K562 (cell line): ENCODE results near the gene MRTFB. TPM values are rescaled to one million over a fixed set of nuclear protein-coding genes. Genes with fewer than 3 reads are reported as not detected.

Experiments
- ATAC-seq: fragments of 200-7000 bp; cut with Tn5 transposase; 3 replicates; pipeline ENCODE4 v1.9.1; 2020; ENCODE audit warnings: moderate library complexity
- BruUV-seq: library from RNA; stranded (reverse); fragments of 400-500 nt; replicated peaks from 2 replicates; lab custom pipeline; 2021; lab: Mats Ljungman, UMichigan
- CTCF ChIA-PET: fragments of 300-600 bp; formaldehyde crosslinking; extraction: SDS; loops from one replicate; lab custom pipeline; 2021; ENCODE audit warnings: low intra/inter-chr PET ratio; lab: Yijun Ruan, JAX
- POLR2A ChIA-PET: fragments of 300-600, 350-650 bp; sonication (Branson Sonifier 250); formaldehyde crosslinking; extraction: SDS; loops from one replicate; lab custom pipeline; 2021; ENCODE audit warnings: antibody characterized with exemption, inconsistent platforms; lab: Yijun Ruan, JAX
- DNase-seq, 4 experiments: peaks; one replicate each; pipeline versions ENCODE4 v3.0.0 to v3.0.0-alpha.2; 2011 to 2018; ENCODE audit warnings: low spot score in 3 of 4, mixed read lengths in 3 of 4; ENCODE audit errors: extremely low read depth in 1 of 4
- FAIRE-seq: peaks from 2 replicates; lab custom pipeline; 2011; peaks lifted over from hg19 to GRCh38; lab: Jason Lieb, UNC
- H2AFZ ChIP-seq: 2 replicates; pipeline ENCODE4 v1.6.0; 2011; ENCODE audit warnings: low read depth, low read length, control low read depth, inconsistent platforms
- H3K27ac ChIP-seq: fragments of 200-600 bp; 3 replicates; pipeline ENCODE4 v1.8.0; 2011; ENCODE audit warnings: low read depth, mild to moderate bottlenecking, control low read depth, inconsistent platforms, low read length, moderate library complexity, mixed read lengths; ENCODE audit errors: extremely low read depth
- H3K27me3 ChIP-seq, 2 experiments: fragments of 300-600 bp in 1 of 2; 2 replicates in 1 of 2; 3 replicates in 1 of 2; pipeline versions ENCODE4 v1.6.0 to v1.8.0; 2011; ENCODE audit warnings: inconsistent platforms in 2 of 2, low read length in 2 of 2, mild to moderate bottlenecking in 1 of 2, mixed read lengths in 1 of 2, moderate library complexity in 1 of 2; ENCODE audit not compliant: control insufficient read depth in 2 of 2, insufficient read depth in 2 of 2
- H3K36me3 ChIP-seq: fragments of 300-600 bp; 3 replicates; pipeline ENCODE4 v1.8.0; 2011; ENCODE audit warnings: mild to moderate bottlenecking, low read length, inconsistent platforms; ENCODE audit not compliant: control insufficient read depth, insufficient read depth
- H3K4me1 ChIP-seq, 2 experiments: fragments of 200-600 bp in 1 of 2; replicated peaks in 1 of 2; 2 replicates in 1 of 2; 3 replicates in 1 of 2; pipeline versions ENCODE4 v1.5.1 to v1.8.0; 2011; ENCODE audit warnings: inconsistent platforms in 2 of 2, low read length in 2 of 2, mild to moderate bottlenecking in 1 of 2, mixed read lengths in 1 of 2, moderate library complexity in 1 of 2; ENCODE audit not compliant: control insufficient read depth in 2 of 2, insufficient read depth in 2 of 2
- H3K4me2 ChIP-seq: 2 replicates; pipeline ENCODE4 v1.6.1; 2011; ENCODE audit warnings: low read length, control low read depth, inconsistent platforms, mixed read lengths; ENCODE audit not compliant: insufficient read depth
- H3K4me3 ChIP-seq: fragments of 200-600 bp; sonication (generic), shearing (Covaris generic); 2 replicates; pipeline ENCODE4 v1.5.1; 2016; ENCODE audit warnings: control low read depth, inconsistent platforms
- H3K79me2 ChIP-seq: fragments of 200-600 bp; 3 replicates; pipeline ENCODE4 v1.8.0; 2011; ENCODE audit warnings: low read length, inconsistent platforms; ENCODE audit not compliant: control insufficient read depth, insufficient read depth
- H3K9ac ChIP-seq, 2 experiments: 2 replicates each; pipeline versions ENCODE4 v1.6.0 to v1.6.1; 2011; ENCODE audit warnings: low read depth in 2 of 2, low read length in 2 of 2, control low read depth in 1 of 2, inconsistent platforms in 1 of 2, mild to moderate bottlenecking in 1 of 2, mixed read lengths in 1 of 2; ENCODE audit not compliant: insufficient read depth in 1 of 2
- H3K9me1 ChIP-seq: one replicate; pipeline ENCODE4 v1.6.0; 2011; ENCODE audit warnings: inconsistent platforms, mild to moderate bottlenecking, low read length, moderate library complexity; ENCODE audit not compliant: control insufficient read depth, insufficient read depth
- H3K9me3 ChIP-seq: replicated peaks from 2 replicates; pipeline ENCODE4 v1.5.1; 2011; ENCODE audit warnings: low read depth, low read length, inconsistent platforms; ENCODE audit not compliant: control insufficient read depth, insufficient read depth
- H4K20me1 ChIP-seq: replicated peaks from 2 replicates; pipeline ENCODE4 v1.6.1; 2011; ENCODE audit warnings: low read length, inconsistent platforms, mixed read lengths; ENCODE audit not compliant: control insufficient read depth, insufficient read depth
- CBX2 ChIP-seq: fragments of 200-600 bp; sonication (generic); IDR thresholded peaks from one replicate; pipeline ENCODE4 v1.6.1; 2012; ENCODE audit warnings: mild to moderate bottlenecking, low read length, inconsistent platforms; ENCODE audit not compliant: insufficient read depth, poor library complexity, severe bottlenecking
- RBM15 ChIP-seq: fragments of 200-400 bp; formaldehyde crosslinking; IDR thresholded peaks from 2 replicates; pipeline ENCODE4 v1.6.1; 2018; ENCODE audit warnings: mild to moderate bottlenecking, low read length, moderate library complexity; ENCODE audit not compliant: insufficient read depth
- WGBS: fragments of 100-300 bp; shearing (Covaris generic); methylation state at CpG from one replicate; pipeline ENCODE4 v1.1.6; 2016; ENCODE audit warnings: low coverage, mixed read lengths; ENCODE audit not compliant: insufficient coverage; ENCODE audit errors: missing lambda C conversion rate; 5-methylcytosine and 5-hydroxymethylcytosine counted together
- in situ Hi-C: fragments of 300-500 bp; cut with MboI; formaldehyde crosslinking; loops from 4 replicates; pipeline ENCODE4 v1.15.0; 2018; ENCODE audit warnings: inconsistent platforms, mixed read lengths
- intact Hi-C: fragments of 100-400 bp; cut with micrococcal nuclease; formaldehyde crosslinking; loops from 2 replicates; pipeline ENCODE4 v1.14.2; 2022
- polyA plus RNA-seq, 8 experiments: library from polyadenylated mRNA; depleted of rRNA in 4 of 8; stranded (reverse) in 5 of 8; unstranded in 3 of 8; fragments of >200 nt; fragmentation: Nextera tagmentation in 2 of 8; fragmentation: Illumina TruSeq in 1 of 8; extraction: Ambion mirVana in 2 of 8; extraction: Trizol in 1 of 8; gene quantifications; 2 replicates each; pipeline versions ENCODE4 v1.2.1 to v1.2.3, GENCODE V29; 2011 to 2014; ENCODE audit warnings: inconsistent platforms in 1 of 8, missing spikeins in 1 of 8
- total RNA-seq, 7 experiments: library from RNA; depleted of rRNA in 6 of 7; stranded (reverse); fragments of >200 nt in 6 of 7; fragmentation: Illumina TruSeq in 2 of 7; extraction: Trizol in 2 of 7; gene quantifications; 2 replicates each; pipeline versions ENCODE4 v1.2.1 to v1.2.3, GENCODE V29; 2011 to 2021; ENCODE audit warnings: low replicate concordance in 1 of 7
- TF ChIP-seq, protein P1 (sequence below): fragments of 450-650 bp; IDR thresholded peaks from 2 replicates; pipeline ENCODE4 v1.6.1; 2016

MRTFB gene
- total and polyA plus RNA-seq, 9 of the 15 experiments (the other 6 are each of a cell fraction or from before 2014, with no cell fraction given), result 2.2 to 12.7 (median 7.0) TPM

DNA sequence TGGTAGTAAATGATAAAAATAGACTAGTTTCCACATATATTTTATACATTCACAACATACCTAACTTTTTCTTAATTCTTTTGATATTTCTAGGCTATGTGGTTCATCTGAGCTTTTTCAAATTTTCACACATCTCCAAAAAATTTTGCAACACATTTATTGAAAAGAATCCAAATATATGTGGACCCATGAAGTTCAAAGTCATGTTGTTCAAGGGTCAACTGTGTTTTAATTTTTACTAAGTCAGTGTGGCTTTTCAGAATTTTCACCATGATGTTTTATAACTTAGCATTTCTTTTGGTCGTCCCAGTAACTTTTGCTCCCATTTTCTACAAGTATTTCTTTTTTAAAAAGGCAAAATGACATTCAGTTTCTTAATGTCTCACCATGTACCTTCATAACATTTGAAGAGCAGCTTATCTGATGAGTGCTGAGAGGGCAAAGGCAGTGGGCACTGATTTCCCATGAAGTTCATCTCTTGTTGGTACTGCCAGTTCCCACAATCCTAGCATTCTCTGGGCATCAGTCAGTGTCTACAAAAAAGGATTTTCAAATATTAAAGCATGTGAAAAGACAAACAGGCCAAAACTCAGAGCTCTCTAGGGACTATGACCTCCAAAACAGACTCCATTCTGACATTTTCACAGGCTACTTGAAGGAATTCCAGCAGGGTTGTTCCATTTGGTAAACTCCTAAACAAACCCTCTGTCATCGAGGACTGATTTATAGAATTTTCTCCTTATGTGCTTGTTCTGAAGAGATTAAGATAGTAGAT, 80.3 kb downstream of the MRTFB start:
- Histone ChIP-seq H3K9ac (no peak overlapping the region), H3K4me1 (no peaks in the 10 kb centered on the region), H4K20me1 (no peaks in the 10 kb centered on the region), H3K9me3 (no peaks in the 10 kb centered on the region), H3K79me2 (no peaks in the 10 kb centered on the region)
- in situ Hi-C loops, result no loop called here
- BruUV-seq, result no TSS peak
- TF ChIP-seq, protein P1, sequence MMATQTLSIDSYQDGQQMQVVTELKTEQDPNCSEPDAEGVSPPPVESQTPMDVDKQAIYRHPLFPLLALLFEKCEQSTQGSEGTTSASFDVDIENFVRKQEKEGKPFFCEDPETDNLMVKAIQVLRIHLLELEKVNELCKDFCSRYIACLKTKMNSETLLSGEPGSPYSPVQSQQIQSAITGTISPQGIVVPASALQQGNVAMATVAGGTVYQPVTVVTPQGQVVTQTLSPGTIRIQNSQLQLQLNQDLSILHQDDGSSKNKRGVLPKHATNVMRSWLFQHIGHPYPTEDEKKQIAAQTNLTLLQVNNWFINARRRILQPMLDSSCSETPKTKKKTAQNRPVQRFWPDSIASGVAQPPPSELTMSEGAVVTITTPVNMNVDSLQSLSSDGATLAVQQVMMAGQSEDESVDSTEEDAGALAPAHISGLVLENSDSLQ, result peak; percentile 16; the same call in 1 of the 2 replicates
- TF ChIP-seq CBX2 (no peak), RBM15 (no peak)
- TF ChIP-seq, all 486 proteins: peak for 1
- intact Hi-C loops, result no loop called here
- no peak for ATAC-seq
- Histone ChIP-seq H3K27ac (no peak overlapping the region), H3K27me3 (no peaks in the 10 kb centered on the region), H3K36me3 (no peaks in the 10 kb centered on the region), H3K4me3 (no peak overlapping the region), H2AFZ (no peak overlapping the region), H3K9me1 (no peaks in the 10 kb centered on the region), H3K4me2 (no peak overlapping the region)
- no peak for DNase-seq
- FAIRE-seq, result no peak
- 40% methylated on average over 2 of the region's 2 CpGs for WGBS
- POLR2A ChIA-PET, result interaction anchor here (1.1 kb wide), 1 partner anchor 7 kb away, joined by 3 read pairs; no protein-coding TSS in a partner anchor
- CTCF ChIA-PET, result no interaction called here
